NCI-H2227 (cell line): ENCODE measurements around the gene SMIM41.

Experiments
- DNase-seq: peaks from one replicate; lab custom pipeline; 2025; ENCODE audit not compliant: unreplicated experiment; lab: John Stamatoyannopoulos, UW

SMIM41 gene

DNA sequence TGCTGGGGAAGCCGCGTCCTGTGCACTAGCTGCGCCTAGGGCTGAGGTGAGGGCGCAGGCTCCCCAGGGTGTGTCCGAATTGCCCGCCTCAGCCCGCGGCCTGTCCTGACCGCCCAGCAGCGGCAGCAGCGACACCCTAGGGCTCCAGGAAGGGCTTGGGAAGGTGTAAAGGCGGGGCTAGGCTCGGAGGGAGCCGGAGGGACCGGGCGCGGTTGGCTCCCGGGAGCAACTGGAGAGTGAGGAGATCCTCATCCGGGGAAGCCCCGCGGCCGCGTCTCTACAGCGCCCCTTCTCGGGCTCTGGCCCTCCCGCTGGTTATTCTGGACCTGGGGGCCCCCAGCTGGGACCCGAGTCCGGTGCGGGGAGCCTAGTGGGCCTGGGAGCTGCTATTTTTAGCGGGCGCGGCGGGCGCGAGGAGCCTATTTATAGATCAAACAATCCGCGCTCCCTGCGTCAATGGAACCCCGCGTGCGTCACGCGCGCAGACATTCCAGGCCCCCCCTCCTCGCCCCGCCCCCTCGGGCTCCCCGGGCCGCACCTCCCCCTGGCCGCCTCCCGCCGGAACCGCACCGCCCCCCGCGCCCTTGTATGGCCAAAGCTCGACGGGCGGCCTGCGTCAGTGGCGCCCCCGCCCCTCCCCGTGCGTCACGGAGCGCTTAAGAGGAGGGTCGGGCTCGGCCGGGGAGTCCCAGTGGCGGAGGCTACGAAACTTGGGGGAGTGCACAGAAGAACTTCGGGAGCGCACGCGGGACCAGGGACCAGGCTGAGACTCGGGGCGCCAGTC, 28.6 kb upstream of the SMIM41 start, which contains the start of gene NR4A1:
Gene NR4A1 (plus strand): TSS at position 685 of the 784 bp plus-strand sequence. CDS start 2,887 bp downstream, outside the sequence.
- peak; percentile 87 for DNase-seq

GRCh38 chr12:52052468-52053186, 26.9 kb upstream of the SMIM41 start:
- no peak for DNase-seq

- DNase-seq, result no peak
Measured at GRCh38 chr12:52053536-52054209, 25.8 kb upstream of the SMIM41 start.

GRCh38 chr12:52054231-52054832, 25.2 kb upstream of the SMIM41 start:
- DNase-seq, result no peak

DNA sequence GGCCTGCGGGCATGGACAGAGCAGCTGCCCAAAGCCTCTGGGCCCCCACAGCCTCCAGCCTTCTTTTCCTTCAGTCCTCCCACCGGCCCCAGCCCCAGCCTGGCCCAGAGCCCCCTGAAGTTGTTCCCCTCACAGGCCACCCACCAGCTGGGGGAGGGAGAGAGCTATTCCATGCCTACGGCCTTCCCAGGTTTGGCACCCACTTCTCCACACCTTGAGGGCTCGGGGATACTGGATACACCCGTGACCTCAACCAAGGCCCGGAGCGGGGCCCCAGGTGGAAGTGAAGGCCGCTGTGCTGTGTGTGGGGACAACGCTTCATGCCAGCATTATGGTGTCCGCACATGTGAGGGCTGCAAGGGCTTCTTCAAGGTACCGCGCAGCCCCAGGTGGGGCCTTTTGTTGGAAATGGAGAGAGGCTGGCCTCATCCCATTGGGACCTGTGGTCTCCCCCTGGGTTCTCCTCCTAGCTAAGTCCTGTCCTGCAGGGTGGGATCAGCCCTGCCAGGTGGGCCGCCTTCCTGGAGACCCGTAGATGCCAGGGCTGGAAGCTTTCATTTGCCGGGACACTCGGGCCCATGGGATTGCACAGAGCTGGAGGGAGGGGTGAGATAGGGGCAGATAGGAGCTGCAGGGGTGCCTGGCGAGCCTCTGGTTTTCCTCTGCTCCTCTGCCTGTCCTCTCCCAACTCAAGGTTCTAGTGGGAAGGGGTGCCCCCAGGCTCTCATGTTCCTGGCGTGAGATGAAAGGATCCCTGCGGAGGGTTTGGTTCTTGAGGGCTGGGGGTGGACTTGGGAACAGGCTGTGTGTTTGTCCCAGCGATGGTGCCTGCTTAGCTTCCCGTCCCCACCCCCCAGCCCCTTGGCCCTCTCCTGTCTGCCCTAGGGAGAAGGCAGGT, 24.4 kb upstream of the SMIM41 start:
- no peak for DNase-seq

DNA sequence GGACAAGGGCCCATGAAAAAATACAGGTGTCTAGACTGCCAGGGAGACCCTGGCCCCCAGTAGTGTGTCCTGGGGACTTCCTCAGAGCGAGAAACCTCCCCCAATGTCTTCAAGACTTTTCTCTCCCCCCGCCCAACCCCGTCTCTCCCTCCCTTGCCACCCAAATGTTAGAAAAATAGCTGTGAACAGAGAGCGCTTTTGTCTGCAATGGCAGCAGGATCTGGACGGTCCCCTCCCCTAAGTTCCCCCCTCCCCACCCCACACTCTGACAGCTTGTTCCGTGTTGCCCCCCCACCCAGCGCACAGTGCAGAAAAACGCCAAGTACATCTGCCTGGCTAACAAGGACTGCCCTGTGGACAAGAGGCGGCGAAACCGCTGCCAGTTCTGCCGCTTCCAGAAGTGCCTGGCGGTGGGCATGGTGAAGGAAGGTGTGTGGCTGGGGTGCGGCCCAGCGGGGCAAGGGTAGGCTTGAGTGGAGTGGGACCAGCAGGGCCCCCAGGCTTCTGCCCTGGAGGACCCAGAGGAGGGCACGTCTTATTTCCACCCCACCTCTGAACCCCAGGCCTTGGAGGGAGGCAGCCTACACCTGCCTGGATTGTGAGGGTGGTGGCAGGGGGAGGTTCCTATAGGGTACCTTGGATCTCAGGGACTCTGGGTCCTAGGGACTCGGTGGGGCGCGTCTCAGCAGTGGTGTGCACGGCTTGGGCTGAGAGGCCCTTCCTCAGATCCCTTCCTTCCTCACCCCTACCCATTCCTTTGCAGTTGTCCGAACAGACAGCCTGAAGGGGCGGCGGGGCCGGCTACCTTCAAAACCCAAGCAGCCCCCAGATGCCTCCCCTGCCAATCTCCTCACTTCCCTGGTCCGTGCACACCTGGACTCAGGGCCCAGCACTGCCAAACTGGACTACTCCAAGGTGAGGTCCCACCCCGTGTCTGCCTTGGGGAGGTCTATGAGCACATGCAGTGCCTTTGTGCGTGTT, 23.5 kb upstream of the SMIM41 start:
- DNase-seq, result no peak

- DNase-seq, result no peak
Measured at GRCh38 chr12:52056801-52057637, 22.5 kb upstream of the SMIM41 start.

GRCh38 chr12:52057638-52058576, 21.6 kb upstream of the SMIM41 start:
- DNase-seq, result no peak

- DNase-seq, result no peak
Measured at GRCh38 chr12:52058631-52059361, 20.7 kb upstream of the SMIM41 start.

- DNase-seq, result no peak
Measured at GRCh38 chr12:52059582-52060497, 19.7 kb upstream of the SMIM41 start.

- DNase-seq, result no peak
Measured at GRCh38 chr12:52060498-52061177, 18.9 kb upstream of the SMIM41 start.

- no peak for DNase-seq
Measured at GRCh38 chr12:52061470-52062166, 17.9 kb upstream of the SMIM41 start.

DNA sequence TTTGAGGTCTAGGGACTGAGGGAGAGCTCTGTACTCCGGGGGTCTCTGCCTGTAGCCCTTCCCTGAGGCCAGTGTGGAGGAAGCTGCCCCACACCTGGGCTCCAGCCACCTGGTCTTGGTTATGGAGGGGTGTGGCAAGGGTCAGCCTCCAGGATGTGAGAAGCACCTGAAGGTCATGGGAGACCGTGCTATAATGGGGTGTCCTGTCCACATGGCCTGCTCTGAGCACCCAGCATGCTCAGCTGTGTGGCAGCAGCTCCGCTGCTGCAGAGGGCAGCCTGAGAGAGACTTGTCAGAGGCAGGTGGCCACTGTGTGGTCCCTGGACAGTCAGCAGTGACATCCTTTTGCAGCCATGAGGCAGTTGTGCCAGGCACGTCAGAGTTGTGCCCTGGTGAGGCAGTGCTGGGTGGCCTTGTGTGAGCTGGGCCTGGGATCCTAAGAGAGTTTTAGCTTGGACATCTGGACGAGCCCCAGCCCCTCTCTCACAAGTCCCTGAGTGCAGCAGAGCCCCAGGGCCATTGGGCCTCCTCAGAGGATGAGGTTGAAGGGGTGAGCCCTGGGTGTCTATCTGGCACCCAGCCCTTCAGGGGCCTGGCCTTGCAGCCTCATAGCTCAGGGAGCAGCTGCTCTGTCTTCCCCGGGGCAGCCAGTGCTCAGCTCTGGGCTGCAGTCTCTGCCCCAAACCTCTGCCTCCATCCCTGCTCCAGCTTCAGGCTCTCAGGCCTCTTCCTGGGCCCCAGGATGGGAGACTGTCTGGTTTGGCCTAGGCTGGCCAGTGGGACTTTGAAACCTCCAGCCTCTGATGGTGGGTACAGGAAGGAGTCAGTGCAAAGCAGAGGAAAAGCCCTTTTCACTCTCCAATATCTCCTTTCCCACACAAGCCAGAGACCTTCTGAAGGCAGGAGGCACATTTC, 17.1 kb upstream of the SMIM41 start:
- DNase-seq, result no peak
